IMR-90 (cell line): Measurements from ENCODE around the gene MAP2. TPM values are rescaled to one million over a fixed set of nuclear protein-coding genes. Genes with fewer than 3 reads are reported as not detected.

Experiments used
- ATAC-seq: fragments of 200-7000 bp; cut with Tn5 transposase; 2 replicates; pipeline ENCODE4 v1.9.1; 2020; ENCODE audit warnings: low read depth, mild to moderate bottlenecking, moderate library complexity
- BruUV-seq: library from RNA; stranded (reverse); fragments of 400-500 nt; replicated peaks from 2 replicates; lab custom pipeline; 2021; lab: Mats Ljungman, UMichigan
- CTCF ChIA-PET: fragments of 300-600 bp; formaldehyde crosslinking; extraction: SDS; loops from one replicate; lab custom pipeline; 2021; ENCODE audit warnings: antibody characterized with exemption; lab: Yijun Ruan, JAX
- POLR2A ChIA-PET: fragments of 300-600 bp; sonication (Branson Sonifier 250); formaldehyde crosslinking; loops from one replicate; lab custom pipeline; 2022; ENCODE audit warnings: antibody characterized with exemption; ENCODE audit not compliant: unreplicated experiment; lab: Charles Lee
- DNase-seq: peaks from one replicate; pipeline ENCODE4 v3.0.0; 2013
- H2AFZ ChIP-seq: replicated peaks from 2 replicates; pipeline ENCODE3; 2013; ENCODE audit warnings: low read length, mild to moderate bottlenecking; ENCODE audit not compliant: poor library complexity
- H2AK5ac ChIP-seq: 2 replicates; pipeline ENCODE4 v1.6.1; 2013; ENCODE audit warnings: low read depth, low read length, inconsistent platforms
- H2AK9ac ChIP-seq: replicated peaks from 2 replicates; pipeline ENCODE3; 2013; ENCODE audit warnings: mild to moderate bottlenecking, low read depth, low read length, moderate library complexity; ENCODE audit not compliant: poor library complexity
- H2BK120ac ChIP-seq: 2 replicates; pipeline ENCODE4 v1.6.1; 2013; ENCODE audit warnings: low read depth, low read length, inconsistent platforms
- H2BK15ac ChIP-seq: 3 replicates; pipeline ENCODE4 v1.6.1; 2013; ENCODE audit warnings: low read depth, low read length, inconsistent platforms
- H2BK20ac ChIP-seq: 2 replicates; pipeline ENCODE4 v1.6.1; 2013; ENCODE audit warnings: low read depth, mild to moderate bottlenecking, inconsistent platforms, low read length, moderate library complexity
- H2BK5ac ChIP-seq: 2 replicates; pipeline ENCODE4 v1.6.1; 2013; ENCODE audit warnings: mild to moderate bottlenecking, low read depth, low read length, inconsistent platforms; ENCODE audit not compliant: poor library complexity, severe bottlenecking
- H3K14ac ChIP-seq: replicated peaks from 2 replicates; pipeline ENCODE4 v1.6.1; 2013; ENCODE audit warnings: low read depth, low read length, inconsistent platforms
- H3K18ac ChIP-seq: 2 replicates; pipeline ENCODE4 v1.6.1; 2013; ENCODE audit warnings: low read depth, low read length, control low read depth
- H3K23ac ChIP-seq: 2 replicates; pipeline ENCODE4 v1.6.1; 2013; ENCODE audit warnings: low read depth, low read length, inconsistent platforms
- H3K27ac ChIP-seq: 2 replicates; pipeline ENCODE4 v1.5.1; 2013; ENCODE audit warnings: mild to moderate bottlenecking, control low read depth, low read length; ENCODE audit not compliant: insufficient read depth
- H3K27me3 ChIP-seq: 2 replicates; pipeline ENCODE4 v1.6.1; 2013; ENCODE audit warnings: low read length; ENCODE audit not compliant: control insufficient read depth, insufficient read depth
- H3K36me3 ChIP-seq: 2 replicates; pipeline ENCODE4 v1.6.1; 2013; ENCODE audit warnings: low read length, mixed read lengths; ENCODE audit not compliant: control insufficient read depth, insufficient read depth
- H3K4ac ChIP-seq: 2 replicates; pipeline ENCODE4 v1.6.1; 2013; ENCODE audit warnings: low read depth, low read length, inconsistent platforms
- H3K4me1 ChIP-seq: 2 replicates; pipeline ENCODE4 v1.6.1; 2013; ENCODE audit warnings: low read length, mixed read lengths; ENCODE audit not compliant: control insufficient read depth, insufficient read depth
- H3K4me2 ChIP-seq: 2 replicates; pipeline ENCODE4 v1.6.1; 2013; ENCODE audit warnings: low read depth, mild to moderate bottlenecking, control low read depth, low read length, moderate library complexity
- H3K4me3 ChIP-seq: 2 replicates; pipeline ENCODE4 v1.5.1; 2013; ENCODE audit warnings: low read depth, mild to moderate bottlenecking, control low read depth, low read length, moderate library complexity; ENCODE audit not compliant: insufficient read depth
- H3K56ac ChIP-seq: 2 replicates; pipeline ENCODE4 v1.6.1; 2013; ENCODE audit warnings: low read length, inconsistent platforms; ENCODE audit not compliant: insufficient read depth; ENCODE audit errors: extremely low read depth
- H3K79me1 ChIP-seq, 2 experiments: 2 replicates each; pipeline ENCODE4 v1.6.1; 2013; ENCODE audit warnings: low read length in 2 of 2, inconsistent platforms in 1 of 2, low read depth in 1 of 2
- H3K9ac ChIP-seq: 2 replicates; pipeline ENCODE4 v1.6.1; 2013; ENCODE audit warnings: low read depth, low read length, control low read depth
- H3K9me1 ChIP-seq: 2 replicates; pipeline ENCODE4 v1.6.1; 2013; ENCODE audit warnings: low read length, inconsistent platforms; ENCODE audit not compliant: insufficient read depth
- H3K9me3 ChIP-seq: 2 replicates; pipeline ENCODE4 v1.6.1; 2013; ENCODE audit warnings: low read length; ENCODE audit not compliant: control insufficient read depth, insufficient read depth
- H4K20me1 ChIP-seq: 2 replicates; pipeline ENCODE4 v1.6.1; 2013; ENCODE audit warnings: low read length, inconsistent platforms; ENCODE audit not compliant: insufficient read depth
- H4K5ac ChIP-seq: 2 replicates; pipeline ENCODE4 v1.6.1; 2013; ENCODE audit warnings: mild to moderate bottlenecking, low read depth, low read length, control low read depth
- H4K8ac ChIP-seq, 2 experiments: 2 replicates each; pipeline ENCODE4 v1.6.1; 2013; ENCODE audit warnings: low read depth in 2 of 2, low read length in 2 of 2, control low read depth in 1 of 2, inconsistent platforms in 1 of 2
- H4K91ac ChIP-seq: 2 replicates; pipeline ENCODE4 v1.6.1; 2013; ENCODE audit warnings: low read depth, low read length, inconsistent platforms; ENCODE audit not compliant: insufficient read depth
- CEBPB ChIP-seq: IDR thresholded peaks from 2 replicates; pipeline ENCODE4 v1.6.1; 2012; ENCODE audit warnings: low read depth, low read length, improper control_type of control experiment
- CHD1 ChIP-seq: IDR thresholded peaks from 2 replicates; pipeline ENCODE4 v1.6.1; 2012; ENCODE audit warnings: low read depth, low read length, improper control_type of control experiment
- FOS ChIP-seq: fragments of 150-350 bp; IDR thresholded peaks from 2 replicates; pipeline ENCODE4 v1.6.1; 2016; ENCODE audit warnings: low read depth, low read length
- NFE2L2 ChIP-seq: fragments of 150-350 bp; IDR thresholded peaks from 2 replicates; pipeline ENCODE4 v1.6.1; 2016; ENCODE audit warnings: low read depth, mild to moderate bottlenecking, low read length
- POLR2A ChIP-seq: IDR thresholded peaks from 2 replicates; pipeline ENCODE4 v1.6.1; 2012; ENCODE audit warnings: mild to moderate bottlenecking, low read depth, low read length
- RFX5 ChIP-seq: IDR thresholded peaks from 2 replicates; pipeline ENCODE4 v1.8.0; 2012; ENCODE audit warnings: low read depth, mild to moderate bottlenecking, low read length, moderate library complexity
- USF2 ChIP-seq: fragments of 150-350 bp; IDR thresholded peaks from 2 replicates; pipeline ENCODE4 v1.6.1; 2017; ENCODE audit warnings: mild to moderate bottlenecking, antibody characterized with exemption, low read length, low read depth
- WGBS, 2 experiments: methylation state at CpG; one replicate each; pipeline versions ENCODE4 v1.1.5 to v1.1.7; 2013; ENCODE audit warnings: missing lambda C conversion rate in 2 of 2; ENCODE audit not compliant: insufficient read length in 1 of 2; ENCODE audit errors: extremely low coverage in 2 of 2; 5-methylcytosine and 5-hydroxymethylcytosine counted together
- dilution Hi-C: fragments of 300-500 bp; cut with HindIII; formaldehyde crosslinking; loops from one replicate; pipeline ENCODE4 v1.14.3; 2018; ENCODE audit warnings: low sequenced_read_pairs; ENCODE audit not compliant: unreplicated experiment
- in situ Hi-C: fragments of 300-500 bp; cut with MboI; formaldehyde crosslinking; loops from 3 replicates; pipeline ENCODE4 v1.14.3; 2019; ENCODE audit warnings: low sequenced_read_pairs, inconsistent platforms, mixed read lengths
- intact Hi-C: fragments of 100-400 bp; cut with micrococcal nuclease; formaldehyde crosslinking; loops from 2 replicates; pipeline ENCODE4 v1.10.0; 2022
- polyA plus RNA-seq, 3 experiments: library from polyadenylated mRNA; depleted of rRNA; stranded (reverse); fragments of >200 nt; gene quantifications; 2 replicates each; pipeline ENCODE4 v1.2.3, GENCODE V29; 2012; ENCODE audit warnings: low replicate concordance in 1 of 3
- total RNA-seq: library from RNA; depleted of rRNA; stranded (reverse); fragments of >200 nt; gene quantifications from 2 replicates; pipeline ENCODE4 v1.2.3, GENCODE V29; 2012

MAP2 gene
- total and polyA plus RNA-seq, 2 of the 4 experiments (the other 2 are of a cell fraction), result 0.29 to 0.36 TPM

- Histone ChIP-seq H3K4me3 (no peak overlapping the region), H2AK5ac (no peak overlapping the region), H3K9me1 (no peaks in the 10 kb centered on the region), H3K4me1 (no peaks in the 10 kb centered on the region), H3K9me3 (no peaks in the 10 kb centered on the region), H4K20me1 (no peaks in the 10 kb centered on the region), H4K5ac (no peak overlapping the region), H3K27me3 (no peaks in the 10 kb centered on the region), H3K4me2 (no peak overlapping the region), H3K23ac (no peak overlapping the region), H4K8ac (no peak overlapping the region), H3K79me1 (no peaks in the 10 kb centered on the region), H3K36me3 (no peaks in the 10 kb centered on the region), H3K18ac (no peak overlapping the region), H2BK20ac (no peak overlapping the region), H2BK120ac (no peak overlapping the region), H3K9ac (no peak overlapping the region), H3K27ac (no peak overlapping the region), H3K56ac (no peak overlapping the region), H2AFZ (no peak overlapping the region), H3K14ac (no peak overlapping the region), H3K4ac (no peak overlapping the region), H2BK15ac (no peak overlapping the region), H2BK5ac (no peak overlapping the region), H2AK9ac (no peak overlapping the region), H4K91ac (no peak overlapping the region)
- dilution Hi-C loops, result no loop called here
- ChIA-PET POLR2A (no interaction called here), CTCF (no interaction called here)
- intact Hi-C loops, result no loop called here
- no CpG with 5 or more reads among the region's 1 CpG for whole genome bisulfite sequencing, 2 experiments
- no peak for TF ChIP-seq FOS
- no peak for TF ChIP-seq NFE2L2
- TF ChIP-seq CHD1, result no peak
- no peak for TF ChIP-seq USF2
- no peak for TF ChIP-seq CEBPB
- TF ChIP-seq RFX5, result no peak
- no peak for TF ChIP-seq POLR2A
- no peak for DNase-seq
- no peak for ATAC-seq
- BruUV-seq, result no TSS peak
- in situ Hi-C loops, result no loop called here
These were observed 40.0 kb downstream of the MAP2 start for GRCh38 chr2:209463835-209464234.
